ENCODE results near the gene MRPS34.

DNA sequence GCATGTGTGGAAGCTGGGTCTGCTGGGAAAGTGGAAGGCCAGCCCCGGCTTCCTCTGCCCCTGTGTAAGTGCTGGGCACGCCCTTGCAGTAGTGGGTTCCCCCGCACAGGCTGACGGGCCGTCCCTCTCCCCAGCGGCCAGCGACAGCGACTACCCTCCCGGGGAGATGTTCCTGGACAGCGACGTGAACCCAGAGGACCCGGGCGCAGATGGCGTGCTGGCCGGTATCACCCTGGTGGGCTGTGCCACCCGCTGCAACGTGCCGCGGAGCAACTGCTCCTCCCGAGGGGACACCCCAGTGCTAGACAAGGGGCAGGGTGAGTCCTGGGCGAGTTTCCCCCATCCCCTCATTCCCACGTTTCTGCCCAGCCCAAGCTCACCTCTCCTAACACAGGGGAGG lies 7.1 kb downstream of the MRPS34 start:
- TF ChIP-seq CTCF (conservative IDR thresholded peaks at IDR 0.05) = no peak
- TF ChIP-seq ZFX (IDR thresholded peaks at IDR 0.05) = no peak
